PC-3 (cell line): ENCODE results near the gene C3orf70. TPM values are rescaled to one million over a fixed set of nuclear protein-coding genes. Genes with fewer than 3 reads are reported as not detected.

Experiments
- ATAC-seq: fragments of 200-7000 bp; cut with Tn5 transposase; 2 replicates; pipeline ENCODE4 v1.9.1; 2020; ENCODE audit warnings: mild to moderate bottlenecking, moderate library complexity
- BruUV-seq: library from RNA; stranded (reverse); fragments of 400-500 nt; replicated peaks from 2 replicates; lab custom pipeline; 2021; lab: Mats Ljungman, UMichigan
- CTCF ChIA-PET: fragments of 300-600 bp; sonication (Branson Sonifier 250); formaldehyde crosslinking; loops from one replicate; lab custom pipeline; 2022; ENCODE audit warnings: antibody characterized with exemption; lab: Charles Lee
- POLR2A ChIA-PET: fragments of 300-600 bp; sonication (Branson Sonifier 250); formaldehyde crosslinking; loops from one replicate; lab custom pipeline; 2022; ENCODE audit warnings: antibody characterized with exemption; ENCODE audit not compliant: unreplicated experiment; lab: Charles Lee
- DNase-seq: peaks from one replicate; pipeline ENCODE4 v3.0.0-alpha.2; 2015
- H2AFZ ChIP-seq: fragments of 300-600 bp; sonication (generic); 2 replicates; pipeline ENCODE4 v1.6.0; 2016; ENCODE audit warnings: antibody characterized with exemption, low read length
- H3F3A ChIP-seq: fragments of 300-600 bp; sonication (generic); one replicate; pipeline ENCODE4 v1.6.0; 2017; ENCODE audit warnings: antibody characterized with exemption, low read length, control low read depth, mild to moderate bottlenecking; ENCODE audit not compliant: unreplicated experiment
- H3K27ac ChIP-seq: fragments of 300-600 bp; sonication (generic); 2 replicates; pipeline ENCODE4 v1.5.1; 2016; ENCODE audit warnings: mild to moderate bottlenecking, low read length
- H3K27me3 ChIP-seq: fragments of 300-600 bp; sonication (generic); 2 replicates; pipeline ENCODE4 v1.6.1; 2016; ENCODE audit warnings: low read length, mixed read lengths
- H3K36me3 ChIP-seq: fragments of 300-600 bp; sonication (generic); 2 replicates; pipeline ENCODE4 v1.6.1; 2016; ENCODE audit warnings: low read depth, mixed run types, low read length, mixed read lengths
- H3K4me1 ChIP-seq: fragments of 300-600 bp; sonication (generic); 2 replicates; pipeline ENCODE4 v1.5.1; 2016; ENCODE audit warnings: low read length; ENCODE audit not compliant: insufficient read depth
- H3K4me2 ChIP-seq: fragments of 300-600 bp; sonication (generic); 2 replicates; pipeline ENCODE4 v1.6.0; 2016; ENCODE audit warnings: low read length
- H3K4me3 ChIP-seq: fragments of 300-600 bp; sonication (generic); 2 replicates; pipeline ENCODE4 v1.5.1; 2016; ENCODE audit warnings: mild to moderate bottlenecking, low read length, mixed read lengths
- H3K79me2 ChIP-seq: fragments of 300-600 bp; sonication (generic); 2 replicates; pipeline ENCODE4 v1.6.1; 2017; ENCODE audit warnings: low read length, mixed read lengths
- H3K9ac ChIP-seq: fragments of 300-600 bp; sonication (generic); 2 replicates; pipeline ENCODE4 v1.6.0; 2016; ENCODE audit warnings: mild to moderate bottlenecking, low read length
- H3K9me2 ChIP-seq: fragments of 300-600 bp; sonication (generic); replicated peaks from 2 replicates; pipeline ENCODE4 v1.6.1; 2016; ENCODE audit warnings: mixed run types, low read length, mixed read lengths
- H3K9me3 ChIP-seq: fragments of 300-600 bp; sonication (generic); 2 replicates; pipeline ENCODE4 v1.6.1; 2016; ENCODE audit warnings: low read length, mixed read lengths
- H4K20me1 ChIP-seq: fragments of 300-600 bp; sonication (generic); 2 replicates; pipeline ENCODE4 v1.6.1; 2016; ENCODE audit warnings: low read length, mixed read lengths
- EZH2 ChIP-seq: fragments of 300-600 bp; sonication (generic); IDR thresholded peaks from one replicate; pipeline ENCODE4 v1.6.1; 2017; ENCODE audit warnings: antibody characterized with exemption, mild to moderate bottlenecking, low read length; ENCODE audit not compliant: unreplicated experiment
- EZH2phosphoT487 ChIP-seq: fragments of 300-600 bp; sonication (generic); IDR thresholded peaks from 2 replicates; pipeline ENCODE4 v1.6.1; 2018; ENCODE audit warnings: mild to moderate bottlenecking, antibody characterized with exemption, low read length, borderline replicate concordance
- intact Hi-C: fragments of 100-400 bp; cut with micrococcal nuclease; formaldehyde crosslinking; loops from 2 replicates; pipeline ENCODE4 v1.9.0; 2023
- total RNA-seq: library from RNA; depleted of rRNA; stranded (reverse); fragments of >200 nt; gene quantifications from 2 replicates; pipeline ENCODE4 v1.2.3, GENCODE V29; 2014
- TF ChIP-seq, protein P1 (sequence below): fragments of 300-600 bp; sonication (generic); conservative IDR thresholded peaks from 2 replicates; pipeline ENCODE4 v1.5.1; 2017; ENCODE audit warnings: antibody characterized with exemption, low read depth, mild to moderate bottlenecking, low read length

C3orf70 gene
- total RNA-seq, 1 experiment from 2014 or later = not detected

DNA sequence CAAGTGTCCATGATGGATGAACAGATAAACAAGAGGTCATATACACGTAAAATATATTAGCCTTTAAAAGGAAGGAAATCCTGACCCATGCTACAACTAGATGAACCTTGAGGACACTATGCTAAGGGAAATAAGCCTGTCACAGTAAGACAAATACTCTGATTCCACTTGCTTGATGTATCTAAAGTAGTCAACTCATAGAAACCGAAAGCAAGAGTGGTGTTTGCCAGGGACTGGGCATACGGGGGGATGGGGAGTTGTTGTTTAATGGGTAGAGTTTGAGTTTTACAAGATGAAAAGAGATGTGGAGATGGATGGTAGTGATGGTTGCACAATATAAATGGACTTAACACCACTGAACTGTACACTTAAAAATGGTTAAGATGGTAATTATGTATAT is 65.4 kb downstream of the C3orf70 start:
- Histone ChIP-seq H3F3A (no peaks in the 10 kb centered on the region), H3K4me2 (no peak overlapping the region), H3K36me3 (no peaks in the 10 kb centered on the region), H3K27me3 (peaks cover 65% of the 10 kb centered on the region), H2AFZ (no peak overlapping the region), H3K4me1 (no peaks in the 10 kb centered on the region), H3K79me2 (no peaks in the 10 kb centered on the region), H4K20me1 (no peaks in the 10 kb centered on the region), H3K27ac (no peak overlapping the region), H3K9me3 (no peaks in the 10 kb centered on the region), H3K9ac (no peak overlapping the region), H3K9me2 (no peaks in the 10 kb centered on the region), H3K4me3 (no peak overlapping the region)
- BruUV-seq = no TSS peak
- intact Hi-C loops = loop anchor here (5.0 kb wide), 1 partner anchor 90 kb away; no protein-coding TSS in a partner anchor
- ATAC-seq (no peak), DNase-seq (no peak)
- TF ChIP-seq, protein P1, sequence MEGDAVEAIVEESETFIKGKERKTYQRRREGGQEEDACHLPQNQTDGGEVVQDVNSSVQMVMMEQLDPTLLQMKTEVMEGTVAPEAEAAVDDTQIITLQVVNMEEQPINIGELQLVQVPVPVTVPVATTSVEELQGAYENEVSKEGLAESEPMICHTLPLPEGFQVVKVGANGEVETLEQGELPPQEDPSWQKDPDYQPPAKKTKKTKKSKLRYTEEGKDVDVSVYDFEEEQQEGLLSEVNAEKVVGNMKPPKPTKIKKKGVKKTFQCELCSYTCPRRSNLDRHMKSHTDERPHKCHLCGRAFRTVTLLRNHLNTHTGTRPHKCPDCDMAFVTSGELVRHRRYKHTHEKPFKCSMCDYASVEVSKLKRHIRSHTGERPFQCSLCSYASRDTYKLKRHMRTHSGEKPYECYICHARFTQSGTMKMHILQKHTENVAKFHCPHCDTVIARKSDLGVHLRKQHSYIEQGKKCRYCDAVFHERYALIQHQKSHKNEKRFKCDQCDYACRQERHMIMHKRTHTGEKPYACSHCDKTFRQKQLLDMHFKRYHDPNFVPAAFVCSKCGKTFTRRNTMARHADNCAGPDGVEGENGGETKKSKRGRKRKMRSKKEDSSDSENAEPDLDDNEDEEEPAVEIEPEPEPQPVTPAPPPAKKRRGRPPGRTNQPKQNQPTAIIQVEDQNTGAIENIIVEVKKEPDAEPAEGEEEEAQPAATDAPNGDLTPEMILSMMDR = no peak
- no peak for TF ChIP-seq EZH2
- TF ChIP-seq EZH2phosphoT487 = no peak
- CTCF ChIA-PET = no interaction called here
- POLR2A ChIA-PET = no interaction called here

DNA sequence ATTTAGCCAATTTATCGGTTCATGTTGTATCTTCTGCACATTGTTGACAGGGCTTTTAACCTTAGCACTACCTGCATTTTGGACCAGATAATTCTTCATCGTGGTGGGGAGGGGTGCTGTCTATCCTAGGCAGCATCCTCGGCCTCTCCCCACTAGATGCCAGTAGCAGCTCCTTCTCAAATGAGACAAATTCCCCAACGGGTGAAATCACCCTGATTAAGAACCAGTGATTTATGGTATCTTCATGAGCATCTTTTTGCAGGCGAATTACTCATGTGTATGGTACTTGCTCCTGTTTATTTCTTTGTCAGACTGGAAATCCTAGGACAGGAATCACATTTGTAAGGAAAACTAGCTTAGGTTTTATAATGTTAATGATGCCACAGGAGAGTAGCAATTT is 68.0 kb downstream of the C3orf70 start:
- POLR2A ChIA-PET = no interaction called here
- peak; percentile 29 for DNase-seq
- H4K20me1 ChIP-seq = no peaks in the 10 kb centered on the region
- no peaks in the 10 kb centered on the region for H3K9me2 ChIP-seq
- no peaks in the 10 kb centered on the region for H3K79me2 ChIP-seq
- peak; percentile 37 for ATAC-seq
- no peaks in the 10 kb centered on the region for H3K36me3 ChIP-seq
- no peaks in the 10 kb centered on the region for H3K4me1 ChIP-seq
- H3K4me3 ChIP-seq = no peak overlapping the region
- TF ChIP-seq EZH2 = no peak
- TF ChIP-seq EZH2phosphoT487 = no peak
- TF ChIP-seq, protein P1 = peak; percentile 25; the same call in 1 of the 2 replicates
- no peak overlapping the region for H3K27ac ChIP-seq
- no peak overlapping the region for H3K9ac ChIP-seq
- intact Hi-C loops = loop anchor here (5.0 kb wide), 1 partner anchor 92 kb away; no protein-coding TSS in a partner anchor
- H3K27me3 ChIP-seq = peaks cover 64% of the 10 kb centered on the region
- no TSS peak for BruUV-seq
- no peak overlapping the region for H2AFZ ChIP-seq
- H3K9me3 ChIP-seq = no peaks in the 10 kb centered on the region
- CTCF ChIA-PET = no interaction called here
- H3K4me2 ChIP-seq = no peak overlapping the region
- no peaks in the 10 kb centered on the region for H3F3A ChIP-seq

- Histone ChIP-seq H3K9me3 (no peaks in the 10 kb centered on the region), H3K79me2 (no peaks in the 10 kb centered on the region), H3K27me3 (peaks cover 64% of the 10 kb centered on the region), H3K9ac (no peak overlapping the region), H4K20me1 (no peaks in the 10 kb centered on the region), H3F3A (no peaks in the 10 kb centered on the region), H3K4me2 (no peak overlapping the region), H3K4me1 (no peaks in the 10 kb centered on the region), H3K4me3 (no peak overlapping the region), H2AFZ (no peak overlapping the region), H3K36me3 (no peaks in the 10 kb centered on the region), H3K9me2 (no peaks in the 10 kb centered on the region), H3K27ac (no peak overlapping the region)
- ChIA-PET POLR2A (no interaction called here), CTCF (no interaction called here)
- DNase-seq (no peak), ATAC-seq (no peak)
- TF ChIP-seq EZH2 = no peak
- TF ChIP-seq, protein P1 = no peak
- TF ChIP-seq EZH2phosphoT487 = no peak
- no TSS peak for BruUV-seq
- intact Hi-C loops = no loop called here
Observed at GRCh38 chr3:185084402-185084801, 68.5 kb downstream of the C3orf70 start.
